RWPE2 (cell line): ENCODE measurements around the gene LHFPL2.

ENCODE experiments used
- ATAC-seq: fragments of 200-7000 bp; cut with Tn5 transposase; 3 replicates; pipeline ENCODE4 v1.9.1; 2021; ENCODE audit warnings: low read depth
- DNase-seq: peaks from one replicate; pipeline ENCODE4 v3.0.0-alpha.2; 2020; ENCODE audit warnings: low spot score
- H3K27ac ChIP-seq: fragments of 450-650 bp; 2 replicates; pipeline ENCODE4 v1.5.1; 2017; ENCODE audit warnings: mild to moderate bottlenecking; ENCODE audit not compliant: poor library complexity, severe bottlenecking
- H3K27me3 ChIP-seq: fragments of 250-450 bp; sonication (Bioruptor Pico); 2 replicates; pipeline ENCODE4 v1.5.1; 2021; ENCODE audit warnings: mild to moderate bottlenecking, moderate library complexity; ENCODE audit not compliant: insufficient read depth, poor library complexity, severe bottlenecking
- H3K36me3 ChIP-seq: fragments of 250-450 bp; sonication (Bioruptor Pico); 2 replicates; pipeline ENCODE4 v1.5.1; 2020; ENCODE audit warnings: low read depth, mild to moderate bottlenecking, moderate library complexity
- H3K4me1 ChIP-seq: fragments of 250-450 bp; sonication (Bioruptor Pico); 2 replicates; pipeline ENCODE4 v1.5.1; 2021; ENCODE audit warnings: mild to moderate bottlenecking, moderate library complexity; ENCODE audit not compliant: insufficient read depth, poor library complexity, severe bottlenecking
- H3K4me3 ChIP-seq: fragments of 250-450 bp; sonication (Bioruptor Pico); 2 replicates; pipeline ENCODE4 v1.5.1; 2021; ENCODE audit warnings: mild to moderate bottlenecking, moderate library complexity; ENCODE audit not compliant: severe bottlenecking
- H3K9me3 ChIP-seq: fragments of 250-450 bp; sonication (Bioruptor Pico); 2 replicates; pipeline ENCODE4 v1.5.1; 2021; ENCODE audit warnings: mild to moderate bottlenecking, moderate library complexity; ENCODE audit not compliant: severe bottlenecking
- CTCF ChIP-seq: fragments of 450-650 bp; IDR thresholded peaks from one replicate; pipeline ENCODE4 v1.5.1; 2017; ENCODE audit warnings: mild to moderate bottlenecking, moderate library complexity; ENCODE audit not compliant: poor library complexity, severe bottlenecking

The LHFPL2 gene

GRCh38 chr5:78566747-78567425 lies 81.7 kb downstream of the LHFPL2 start:
- DNase-seq = no peak
- ATAC-seq = peak; percentile 44; the same call in 2 of the 3 replicates
- no peak for TF ChIP-seq CTCF
- Histone ChIP-seq H3K9me3 (no peaks in the 10 kb centered on the region), H3K27ac (peak overlapping the region; percentile 54), H3K27me3 (no peaks in the 10 kb centered on the region), H3K4me1 (peaks cover 23% of the 10 kb centered on the region), H3K36me3 (peaks cover 31% of the 10 kb centered on the region), H3K4me3 (no peak overlapping the region)

- H3K4me1 ChIP-seq = peaks cover 23% of the 10 kb centered on the region
- no peaks in the 10 kb centered on the region for H3K9me3 ChIP-seq
- ATAC-seq = no peak
- peaks cover 34% of the 10 kb centered on the region for H3K36me3 ChIP-seq
- H3K27me3 ChIP-seq = no peaks in the 10 kb centered on the region
- no peak for TF ChIP-seq CTCF
- no peak overlapping the region for H3K4me3 ChIP-seq
- no peak for DNase-seq
- no peak overlapping the region for H3K27ac ChIP-seq
Measured at GRCh38 chr5:78565395-78565794, 83.2 kb downstream of the LHFPL2 start.

DNA sequence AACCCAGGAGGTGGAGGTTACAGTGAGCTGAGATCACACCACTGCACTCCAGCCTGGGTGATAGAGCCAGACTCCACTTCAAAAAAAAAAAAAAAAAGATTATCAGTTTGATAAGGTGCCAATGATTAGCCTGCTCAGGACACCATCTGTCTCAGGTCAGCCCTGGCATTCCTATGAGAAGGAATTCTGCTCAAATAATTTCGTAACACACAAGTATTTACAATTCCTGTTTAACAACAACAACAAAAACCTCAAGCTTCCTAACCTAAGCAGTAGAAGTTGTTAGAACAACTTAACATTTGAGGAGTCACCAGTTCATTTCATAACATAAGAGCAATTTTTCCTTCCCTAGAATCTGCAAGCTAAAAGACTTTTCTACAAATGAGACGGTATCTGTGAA lies 85.0 kb downstream of the LHFPL2 start:
- Histone ChIP-seq H3K27ac (no peak overlapping the region), H3K9me3 (no peaks in the 10 kb centered on the region), H3K4me3 (no peak overlapping the region), H3K36me3 (peaks cover 34% of the 10 kb centered on the region), H3K4me1 (peaks cover 11% of the 10 kb centered on the region), H3K27me3 (no peaks in the 10 kb centered on the region)
- ATAC-seq (no peak), DNase-seq (no peak)
- no peak for TF ChIP-seq CTCF

- Histone ChIP-seq H3K9me3 (no peaks in the 10 kb centered on the region), H3K4me3 (no peak overlapping the region), H3K27ac (no peak overlapping the region), H3K4me1 (peaks cover 11% of the 10 kb centered on the region), H3K36me3 (peaks cover 34% of the 10 kb centered on the region), H3K27me3 (no peaks in the 10 kb centered on the region)
- no peak for DNase-seq
- no peak for TF ChIP-seq CTCF
- no peak for ATAC-seq
Measured at GRCh38 chr5:78562714-78563330, 85.8 kb downstream of the LHFPL2 start.

- peaks cover 6% of the 10 kb centered on the region for H3K4me1 ChIP-seq
- DNase-seq (no peak), ATAC-seq (no peak)
- no peaks in the 10 kb centered on the region for H3K9me3 ChIP-seq
- H3K4me3 ChIP-seq = no peak overlapping the region
- TF ChIP-seq CTCF = no peak
- peaks cover 34% of the 10 kb centered on the region for H3K36me3 ChIP-seq
- no peak overlapping the region for H3K27ac ChIP-seq
- H3K27me3 ChIP-seq = no peaks in the 10 kb centered on the region
Measured at GRCh38 chr5:78562001-78562400, 86.6 kb downstream of the LHFPL2 start.
